GM10248 (cell line): Measurements from ENCODE around the gene TMEM181.
A peak's percentile ranks its signal among the peaks of the same experiment; 100 is the strongest.
"Not testable (repeated sequence)": the region's sequence is repeated elsewhere in the genome, so short reads cannot be mapped to it uniquely, and the experiment has no call there.

Experiments
- CTCF ChIA-PET: fragments of 300-600 bp; sonication (Branson Sonifier 250); formaldehyde crosslinking; extraction: SDS; loops from one replicate; lab custom pipeline; 2021; ENCODE audit warnings: antibody characterized with exemption; lab: Yijun Ruan, JAX
- POLR2A ChIA-PET: fragments of 350-650 bp; sonication (Branson Sonifier 250); formaldehyde crosslinking; extraction: SDS; loops from one replicate; lab custom pipeline; 2020; ENCODE audit warnings: antibody characterized with exemption; lab: Yijun Ruan, JAX
- DNase-seq: peaks from one replicate; pipeline ENCODE4 v3.0.0; 2012; ENCODE audit errors: extremely low spot score
- TF ChIP-seq, protein P1 (sequence below): IDR thresholded peaks from 2 replicates; pipeline ENCODE4 v1.5.1; 2012; ENCODE audit warnings: mild to moderate bottlenecking, low read depth; ENCODE audit errors: extremely low read depth, missing control alignments, control extremely low read depth

TMEM181 gene

DNA sequence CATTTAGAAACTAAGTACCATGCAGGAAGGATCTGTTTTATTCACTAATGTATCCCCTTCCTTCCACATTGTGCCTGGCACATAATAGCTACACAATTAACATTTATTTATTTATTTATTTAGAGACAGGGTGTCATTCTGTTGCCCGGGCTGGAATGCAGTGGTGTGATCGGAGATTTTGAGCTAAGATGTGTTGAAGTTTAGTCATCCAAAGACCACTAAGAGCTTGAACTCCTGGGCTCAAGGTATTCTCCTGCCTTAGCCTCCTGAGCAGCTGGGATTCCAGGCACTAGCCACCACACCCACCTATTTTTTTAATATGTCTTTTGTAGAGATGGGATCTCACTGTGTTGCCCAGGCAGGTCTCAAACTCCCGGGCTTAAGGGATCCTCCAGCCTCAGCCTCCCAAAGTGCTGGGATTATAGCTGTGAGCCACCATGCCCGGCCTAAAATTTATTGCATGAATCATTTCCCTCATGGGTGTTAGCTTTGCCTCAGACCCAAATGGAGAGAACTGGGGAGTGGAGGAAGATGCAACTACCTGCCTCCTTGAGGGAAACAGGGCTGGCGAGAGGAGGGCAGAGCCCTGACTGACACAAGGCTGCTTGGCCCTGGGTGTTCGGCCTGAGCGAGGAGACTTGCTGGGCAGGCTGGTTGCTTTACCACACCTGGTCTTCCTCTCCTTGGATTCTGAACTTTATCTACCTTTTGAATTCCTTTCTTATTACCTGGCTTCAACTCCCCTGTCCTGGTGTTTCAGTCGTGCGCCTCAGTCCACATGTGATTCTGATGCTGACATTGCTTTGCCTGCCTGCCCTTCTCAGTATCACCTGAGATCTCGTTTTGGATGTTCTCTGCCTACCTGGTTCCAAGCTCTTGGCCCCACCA is 86.4 kb downstream of the TMEM181 start:
- ChIA-PET POLR2A (interaction anchor here (0.9 kb wide), 1 partner anchor 20 kb away, joined by 3 read pairs; no protein-coding TSS in a partner anchor), CTCF (interaction anchor here (0.6 to 5.8 kb wide), 7 partner anchors 13 to 433 kb away, joined by 3 to 30 read pairs (median 4); no protein-coding TSS in a partner anchor)

DNA sequence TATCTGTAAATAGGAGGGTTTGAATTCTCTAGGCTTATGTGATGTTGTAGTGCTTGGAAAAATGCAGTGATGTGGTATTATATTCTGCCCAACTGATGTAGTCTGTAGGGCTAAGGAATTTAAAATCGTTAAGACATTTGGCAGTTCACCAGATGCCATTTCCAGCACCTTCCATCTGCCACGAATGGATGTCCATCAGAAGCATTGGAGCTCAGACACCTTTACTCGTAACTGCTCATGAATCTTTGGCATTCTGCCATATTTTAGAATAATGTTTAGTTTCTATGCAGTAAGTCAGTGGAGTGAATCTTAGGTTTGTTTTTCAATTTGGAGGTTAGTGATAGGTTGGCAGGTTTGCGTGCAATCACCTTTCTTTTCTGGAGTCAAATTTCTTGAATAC is 87.6 kb downstream of the TMEM181 start:
- ChIA-PET CTCF (interaction anchor here (5.0 to 5.8 kb wide), 2 partner anchors 12 to 434 kb away, joined by 25 to 30 read pairs; no protein-coding TSS in a partner anchor), POLR2A (no interaction called here)
- TF ChIP-seq, protein P1, sequence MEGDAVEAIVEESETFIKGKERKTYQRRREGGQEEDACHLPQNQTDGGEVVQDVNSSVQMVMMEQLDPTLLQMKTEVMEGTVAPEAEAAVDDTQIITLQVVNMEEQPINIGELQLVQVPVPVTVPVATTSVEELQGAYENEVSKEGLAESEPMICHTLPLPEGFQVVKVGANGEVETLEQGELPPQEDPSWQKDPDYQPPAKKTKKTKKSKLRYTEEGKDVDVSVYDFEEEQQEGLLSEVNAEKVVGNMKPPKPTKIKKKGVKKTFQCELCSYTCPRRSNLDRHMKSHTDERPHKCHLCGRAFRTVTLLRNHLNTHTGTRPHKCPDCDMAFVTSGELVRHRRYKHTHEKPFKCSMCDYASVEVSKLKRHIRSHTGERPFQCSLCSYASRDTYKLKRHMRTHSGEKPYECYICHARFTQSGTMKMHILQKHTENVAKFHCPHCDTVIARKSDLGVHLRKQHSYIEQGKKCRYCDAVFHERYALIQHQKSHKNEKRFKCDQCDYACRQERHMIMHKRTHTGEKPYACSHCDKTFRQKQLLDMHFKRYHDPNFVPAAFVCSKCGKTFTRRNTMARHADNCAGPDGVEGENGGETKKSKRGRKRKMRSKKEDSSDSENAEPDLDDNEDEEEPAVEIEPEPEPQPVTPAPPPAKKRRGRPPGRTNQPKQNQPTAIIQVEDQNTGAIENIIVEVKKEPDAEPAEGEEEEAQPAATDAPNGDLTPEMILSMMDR, result no peak
- no peak for DNase-seq

More for the DNA sequence above, 86.4 kb downstream of the TMEM181 start:
- TF ChIP-seq, protein P1, result no peak
- no peak for DNase-seq

DNA sequence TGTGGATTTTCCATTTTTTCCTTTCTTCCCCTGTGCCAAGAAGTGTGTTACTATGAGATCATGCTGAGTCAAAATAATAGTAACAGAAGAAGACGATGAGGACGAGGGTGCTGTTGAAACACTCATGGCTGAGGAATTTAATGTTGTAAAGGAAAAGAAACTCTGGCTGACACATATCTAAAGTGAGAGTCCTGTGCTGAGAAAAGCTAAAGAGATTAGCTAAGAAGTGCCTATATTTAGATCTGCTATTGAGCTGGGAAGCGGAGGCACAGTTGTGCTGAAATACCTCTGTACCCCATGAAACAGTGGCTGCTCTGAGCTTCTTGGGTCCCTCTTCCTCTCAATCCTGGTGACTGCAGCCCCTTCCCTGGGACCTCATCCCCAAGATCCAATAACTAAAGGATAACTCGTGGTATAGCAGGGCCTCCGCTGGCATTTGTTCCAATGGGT is 88.8 kb downstream of the TMEM181 start:
- POLR2A ChIA-PET, result interaction anchor here (0.7 to 1.2 kb wide), 3 partner anchors 18 to 53 kb away, joined by 3 to 6 read pairs (median 3); no protein-coding TSS in a partner anchor

DNA sequence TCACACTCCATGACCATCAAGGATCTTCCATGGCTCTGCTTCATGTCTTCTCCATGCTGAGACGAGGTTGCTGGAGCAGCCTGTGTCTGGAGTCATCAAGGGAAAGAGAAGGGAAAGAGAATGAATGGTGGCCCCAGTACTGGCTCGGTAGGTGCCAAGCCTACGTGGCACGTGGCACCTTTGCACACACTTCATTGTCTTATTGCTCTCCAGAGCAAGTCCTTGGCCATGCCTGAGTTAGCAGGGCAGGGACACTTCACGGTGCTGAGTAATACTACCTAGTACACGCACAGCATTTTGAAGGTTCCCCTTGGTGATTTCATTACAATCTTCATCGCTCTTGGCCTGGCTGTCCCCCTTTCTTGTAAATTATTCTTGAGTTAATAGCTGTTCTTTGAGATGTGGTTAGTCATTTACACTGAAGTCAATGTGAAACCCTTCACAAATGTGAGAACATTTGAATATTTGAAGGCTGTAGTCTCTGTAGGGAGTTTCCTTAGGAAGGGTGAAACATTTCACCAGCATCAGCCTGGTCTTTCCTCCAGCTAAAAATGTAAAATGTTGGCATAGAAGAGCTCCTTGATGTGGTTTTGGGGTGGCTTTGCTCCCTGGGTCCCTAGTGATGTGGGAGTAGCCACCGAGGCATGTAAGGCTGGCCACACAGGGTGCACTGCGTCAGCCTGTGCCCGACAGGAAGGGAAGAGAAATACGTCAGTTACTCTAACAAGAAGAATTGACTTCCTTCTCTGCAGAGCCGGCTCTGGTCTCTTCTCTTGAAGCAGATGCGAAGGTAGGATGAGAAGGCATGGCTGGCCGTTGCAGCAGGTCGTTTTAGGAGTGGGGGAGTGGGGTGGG is 89.6 kb downstream of the TMEM181 start, which contains the start of gene SYTL3:
Gene SYTL3 (plus strand): TSS at position 766 of the 855 bp plus-strand sequence. CDS start 13,215 bp downstream, outside the sequence.
- TF ChIP-seq, protein P1, result no peak
- ChIA-PET POLR2A (interaction anchor here (0.6 to 1.2 kb wide), 3 partner anchors 19 to 100 kb away, joined by 3 to 6 read pairs (median 4); no protein-coding TSS in a partner anchor), CTCF (interaction anchor here (1.0 to 5.8 kb wide), 6 partner anchors 11 to 436 kb away, joined by 3 to 42 read pairs (median 13); no protein-coding TSS in a partner anchor)
- peak; percentile 53 for DNase-seq

More for the DNA sequence above, 88.8 kb downstream of the TMEM181 start:
- TF ChIP-seq, protein P1, result no peak
- peak; percentile 61 for DNase-seq
- CTCF ChIA-PET, result interaction anchor here (1.2 to 5.8 kb wide), 5 partner anchors 12 to 435 kb away, joined by 3 to 42 read pairs (median 22); no protein-coding TSS in a partner anchor

DNA sequence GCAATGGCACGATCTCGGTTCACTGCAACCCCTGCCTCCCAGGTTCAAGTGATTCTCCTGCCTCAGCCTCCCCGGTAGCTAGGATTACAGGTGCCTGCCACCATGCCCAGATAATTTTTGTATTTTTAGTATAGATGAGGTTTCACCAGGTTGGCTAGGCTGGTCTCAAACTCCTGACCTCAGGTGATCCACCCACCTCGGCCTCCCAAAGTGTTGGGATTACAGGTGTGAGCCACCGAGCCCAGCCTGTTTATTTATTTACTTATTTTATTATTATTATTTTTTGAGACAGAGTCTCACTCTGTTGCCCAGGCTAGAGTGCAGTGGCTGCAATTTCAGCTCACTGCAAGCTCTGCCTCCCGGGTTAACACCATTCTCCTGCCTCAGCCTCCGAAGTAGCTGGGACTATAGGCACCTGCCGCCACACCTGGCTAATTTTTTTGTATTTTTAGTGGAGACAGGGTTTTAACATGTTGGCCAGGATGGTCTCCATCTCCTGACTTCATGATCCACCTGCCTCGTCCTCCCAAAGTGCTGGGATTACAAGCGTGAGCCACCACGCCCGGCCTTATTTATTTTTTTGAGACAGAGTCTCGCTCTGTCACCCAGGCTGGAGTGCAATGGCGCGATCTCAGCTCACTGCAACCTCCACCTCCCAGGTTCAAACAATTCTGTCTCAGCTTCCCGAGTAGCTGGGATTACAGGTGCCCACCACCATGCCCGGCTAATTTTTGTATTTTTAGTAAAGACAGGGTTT is 92.3 kb downstream of the TMEM181 start:
- DNase-seq, POLR2A ChIA-PET: not testable (repeated sequence)
- CTCF ChIA-PET, result interaction anchor here (4.4 to 5.8 kb wide), 2 partner anchors 8 to 439 kb away, joined by 25 to 42 read pairs; no protein-coding TSS in a partner anchor

DNA sequence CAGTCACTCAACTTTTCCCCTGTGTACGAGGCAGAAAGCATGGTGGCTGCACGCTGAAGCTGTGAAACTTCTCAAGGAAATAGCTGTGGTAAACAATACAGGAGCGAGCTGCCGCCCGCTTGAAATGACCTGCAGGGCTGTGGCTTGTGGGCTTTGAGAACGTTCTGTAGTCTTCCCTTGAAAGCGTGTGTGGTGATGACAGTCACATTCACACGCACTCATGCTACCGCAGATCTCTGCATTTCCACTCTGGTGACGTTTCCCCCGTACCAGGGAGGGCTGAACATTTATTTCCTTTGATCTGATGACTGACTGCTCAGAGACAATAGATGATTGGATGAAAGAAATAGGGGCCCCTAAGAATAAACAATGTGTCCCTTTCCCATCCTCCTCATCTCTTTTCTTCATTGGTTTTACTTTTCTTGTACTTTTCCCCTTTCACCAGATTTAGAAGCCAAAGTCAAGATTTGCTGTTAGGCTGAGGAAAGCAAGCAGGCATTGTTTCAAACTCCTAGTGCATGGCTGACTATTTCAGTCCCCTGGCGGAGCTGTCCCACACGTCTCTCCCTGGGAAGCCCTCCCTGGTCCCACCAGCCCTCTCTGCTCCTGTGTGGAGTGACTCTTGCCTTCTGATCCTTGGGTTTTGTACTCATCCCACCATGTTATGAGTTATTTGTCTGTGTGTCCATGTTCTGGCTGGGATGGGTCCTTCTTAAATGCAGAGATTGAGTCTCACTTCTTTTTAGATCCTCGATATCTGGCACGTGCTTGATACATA is 93.9 kb downstream of the TMEM181 start:
- DNase-seq, result peak; percentile 67
- CTCF ChIA-PET, result interaction anchor here (1.0 kb wide), 1 partner anchor 320 kb away, joined by 3 read pairs; no protein-coding TSS in a partner anchor
- POLR2A ChIA-PET, result interaction anchor here (0.7 to 1.2 kb wide), 3 partner anchors 9 to 217 kb away, joined by 3 to 14 read pairs (median 4); partner anchors contain the start of gene DYNLT1
- TF ChIP-seq, protein P1, result no peak
